GM23338 (cell line): ENCODE results near the gene GDAP2. TPM values are rescaled to one million over a fixed set of nuclear protein-coding genes. Genes with fewer than 3 reads are reported as not detected.

Experiments
- ATAC-seq: fragments of 200-7000 bp; cut with Tn5 transposase; 3 replicates; pipeline ENCODE4 v1.9.1; 2020
- DNase-seq: peaks from one replicate; pipeline ENCODE4 v3.0.0-alpha.2; 2015; ENCODE audit warnings: low spot score
- H2AFZ ChIP-seq: fragments of 200-600 bp; sonication (generic); 2 replicates; pipeline ENCODE4 v1.8.0; 2016; ENCODE audit warnings: antibody characterized with exemption, mild to moderate bottlenecking, moderate library complexity
- H3F3A ChIP-seq: fragments of 200-600 bp; sonication (generic); replicated peaks from 2 replicates; pipeline ENCODE4 v1.8.0; 2017; ENCODE audit warnings: antibody characterized with exemption, mixed run types, low read depth
- H3K27ac ChIP-seq: fragments of 200-600 bp; sonication (generic); 2 replicates; pipeline ENCODE4 v1.6.1; 2016; ENCODE audit warnings: low read depth
- H3K27me3 ChIP-seq: fragments of 200-600 bp; sonication (generic); 2 replicates; pipeline ENCODE4 v1.8.0; 2016; ENCODE audit warnings: mild to moderate bottlenecking, mixed run types, moderate library complexity; ENCODE audit not compliant: insufficient read depth
- H3K36me3 ChIP-seq: fragments of 200-600 bp; sonication (generic); 2 replicates; pipeline ENCODE4 v1.8.0; 2016; ENCODE audit warnings: mild to moderate bottlenecking; ENCODE audit not compliant: insufficient read depth
- H3K4me1 ChIP-seq: fragments of 200-600 bp; sonication (generic); 2 replicates; pipeline ENCODE4 v1.8.0; 2016; ENCODE audit warnings: mild to moderate bottlenecking, moderate library complexity; ENCODE audit not compliant: insufficient read depth
- H3K4me2 ChIP-seq: fragments of 200-600 bp; sonication (generic); 2 replicates; pipeline ENCODE4 v1.7.1; 2017; ENCODE audit warnings: mixed run types
- H3K4me3 ChIP-seq: fragments of 200-600 bp; sonication (generic); 2 replicates; pipeline ENCODE4 v1.6.1; 2016; ENCODE audit warnings: mixed run types
- H3K79me2 ChIP-seq: fragments of 200-600 bp; sonication (generic); replicated peaks from 2 replicates; pipeline ENCODE4 v1.8.0; 2017; ENCODE audit warnings: mild to moderate bottlenecking; ENCODE audit not compliant: insufficient read depth
- H3K9me2 ChIP-seq: fragments of 200-600 bp; sonication (generic); 2 replicates; pipeline ENCODE4 v1.8.0; 2017; ENCODE audit not compliant: insufficient read depth
- H4K20me1 ChIP-seq: fragments of 200-600 bp; sonication (generic); replicated peaks from 2 replicates; pipeline ENCODE4 v1.8.0; 2017; ENCODE audit warnings: mild to moderate bottlenecking; ENCODE audit not compliant: insufficient read depth
- H3K27ac Mint-ChIP-seq: 2 replicates; pipeline ENCODE4 v1.8.0; 2020; ENCODE audit warnings: inconsistent platforms, mild to moderate bottlenecking, moderate library complexity, mixed read lengths
- H3K27me3 Mint-ChIP-seq: 3 replicates; pipeline ENCODE4 v1.8.0; 2022; ENCODE audit warnings: low read depth, mild to moderate bottlenecking, moderate library complexity, mixed read lengths, inconsistent platforms; ENCODE audit not compliant: insufficient read depth, poor library complexity
- H3K36me3 Mint-ChIP-seq: 3 replicates; pipeline ENCODE4 v1.8.0; 2021; ENCODE audit warnings: low read depth, mild to moderate bottlenecking, inconsistent platforms, moderate library complexity, mixed read lengths
- H3K4me1 Mint-ChIP-seq: 3 replicates; pipeline ENCODE4 v1.8.0; 2020; ENCODE audit warnings: mild to moderate bottlenecking, inconsistent platforms, mixed read lengths
- H3K4me3 Mint-ChIP-seq: 3 replicates; pipeline ENCODE4 v1.8.0; 2021; ENCODE audit warnings: moderate library complexity, mild to moderate bottlenecking, inconsistent platforms, mixed read lengths
- H3K9me3 Mint-ChIP-seq: 3 replicates; pipeline ENCODE4 v1.8.0; 2020; ENCODE audit warnings: moderate library complexity, mild to moderate bottlenecking, inconsistent platforms, mixed read lengths
- CTCF ChIP-seq, 2 experiments: fragments of 200-600 bp in 1 of 2; sonication (generic) in 1 of 2; conservative IDR thresholded peaks; 2 replicates each; pipeline versions ENCODE4 v1.5.1 to v1.6.1; 2016 to 2017; ENCODE audit warnings: antibody characterized with exemption in 2 of 2, low read depth in 2 of 2, mild to moderate bottlenecking in 2 of 2, moderate library complexity in 1 of 2
- EZH2 ChIP-seq: fragments of 200-600 bp; sonication (generic); IDR thresholded peaks from one replicate; pipeline ENCODE4 v1.8.0; 2017; ENCODE audit warnings: antibody characterized with exemption, mild to moderate bottlenecking, low read depth; ENCODE audit not compliant: unreplicated experiment
- EZH2phosphoT487 ChIP-seq: fragments of 200-600 bp; sonication (generic); IDR thresholded peaks from one replicate; pipeline ENCODE4 v1.8.1; 2018; ENCODE audit warnings: antibody characterized with exemption; ENCODE audit not compliant: unreplicated experiment
- JUNB ChIP-seq: IDR thresholded peaks from one replicate; pipeline ENCODE4 v1.6.1; 2016; ENCODE audit warnings: antibody characterized with exemption; ENCODE audit not compliant: unreplicated experiment
- NANOG ChIP-seq: IDR thresholded peaks from 2 replicates; pipeline ENCODE4 v1.6.1; 2016; ENCODE audit warnings: antibody characterized with exemption, borderline replicate concordance
- POLR2AphosphoS5 ChIP-seq: IDR thresholded peaks from 2 replicates; pipeline ENCODE4 v1.6.1; 2016; ENCODE audit warnings: antibody characterized with exemption, low read depth
- REST ChIP-seq: IDR thresholded peaks from one replicate; pipeline ENCODE4 v1.6.1; 2018; ENCODE audit warnings: antibody characterized with exemption; ENCODE audit not compliant: unreplicated experiment
- ZNF331 ChIP-seq: fragments of 250-450 bp; sonication (Bioruptor Pico); IDR thresholded peaks from 2 replicates; pipeline ENCODE4 v1.5.0; 2020; ENCODE audit warnings: low read depth, mild to moderate bottlenecking, moderate library complexity
- polyA plus RNA-seq: library from polyadenylated mRNA; unstranded; fragments of >200 nt; fragmentation: Nextera tagmentation; extraction: Ambion mirVana; gene quantifications from 2 replicates; pipeline ENCODE4 v1.2.1, GENCODE V29; 2016
- total RNA-seq: library from RNA; depleted of rRNA; stranded (reverse); fragments of >200 nt; shearing (Covaris generic); gene quantifications from 2 replicates; pipeline ENCODE4 v1.2.3, GENCODE V29; 2014
- TF ChIP-seq, protein P1 (sequence below): fragments of 250-450 bp; sonication (Bioruptor Pico); IDR thresholded peaks from 2 replicates; pipeline ENCODE4 v1.5.0; 2020; ENCODE audit warnings: mild to moderate bottlenecking, moderate library complexity

Gene GDAP2
- total and polyA plus RNA-seq, 2 experiments from 2014 or later: 10.7 to 24.5 TPM

- no peaks in the 10 kb centered on the region for H3K79me2 ChIP-seq
- ATAC-seq (no peak), DNase-seq (no peak)
- Mint-ChIP-seq H3K4me1 (peaks cover 1% of the 10 kb centered on the region; the same call in 1 of the 3 replicates), H3K36me3 (no peaks in the 10 kb centered on the region), H3K27ac (no peak overlapping the region), H3K27me3 (peaks cover 3% of the 10 kb centered on the region), H3K9me3 (peaks cover 13% of the 10 kb centered on the region; the same call in 2 of the 3 replicates), H3K4me3 (no peak overlapping the region)
- H2AFZ ChIP-seq: no peak overlapping the region
- no peaks in the 10 kb centered on the region for H3K4me1 ChIP-seq
- no peaks in the 10 kb centered on the region for H3K36me3 ChIP-seq
- no peak overlapping the region for H3K4me2 ChIP-seq
- H4K20me1 ChIP-seq: no peaks in the 10 kb centered on the region
- H3K9me2 ChIP-seq: peaks cover 13% of the 10 kb centered on the region
- TF ChIP-seq NANOG (no peak), EZH2phosphoT487 (no peak), EZH2 (no peak), CTCF (conservative IDR thresholded peaks at IDR 0.05; ENCODE audit: low read depth in 2 of 2) (no peak), REST (no peak), JUNB (no peak), POLR2AphosphoS5 (no peak), ZNF331 (CRISPR knock-in tag) (no peak)
- TF ChIP-seq, protein P1, sequence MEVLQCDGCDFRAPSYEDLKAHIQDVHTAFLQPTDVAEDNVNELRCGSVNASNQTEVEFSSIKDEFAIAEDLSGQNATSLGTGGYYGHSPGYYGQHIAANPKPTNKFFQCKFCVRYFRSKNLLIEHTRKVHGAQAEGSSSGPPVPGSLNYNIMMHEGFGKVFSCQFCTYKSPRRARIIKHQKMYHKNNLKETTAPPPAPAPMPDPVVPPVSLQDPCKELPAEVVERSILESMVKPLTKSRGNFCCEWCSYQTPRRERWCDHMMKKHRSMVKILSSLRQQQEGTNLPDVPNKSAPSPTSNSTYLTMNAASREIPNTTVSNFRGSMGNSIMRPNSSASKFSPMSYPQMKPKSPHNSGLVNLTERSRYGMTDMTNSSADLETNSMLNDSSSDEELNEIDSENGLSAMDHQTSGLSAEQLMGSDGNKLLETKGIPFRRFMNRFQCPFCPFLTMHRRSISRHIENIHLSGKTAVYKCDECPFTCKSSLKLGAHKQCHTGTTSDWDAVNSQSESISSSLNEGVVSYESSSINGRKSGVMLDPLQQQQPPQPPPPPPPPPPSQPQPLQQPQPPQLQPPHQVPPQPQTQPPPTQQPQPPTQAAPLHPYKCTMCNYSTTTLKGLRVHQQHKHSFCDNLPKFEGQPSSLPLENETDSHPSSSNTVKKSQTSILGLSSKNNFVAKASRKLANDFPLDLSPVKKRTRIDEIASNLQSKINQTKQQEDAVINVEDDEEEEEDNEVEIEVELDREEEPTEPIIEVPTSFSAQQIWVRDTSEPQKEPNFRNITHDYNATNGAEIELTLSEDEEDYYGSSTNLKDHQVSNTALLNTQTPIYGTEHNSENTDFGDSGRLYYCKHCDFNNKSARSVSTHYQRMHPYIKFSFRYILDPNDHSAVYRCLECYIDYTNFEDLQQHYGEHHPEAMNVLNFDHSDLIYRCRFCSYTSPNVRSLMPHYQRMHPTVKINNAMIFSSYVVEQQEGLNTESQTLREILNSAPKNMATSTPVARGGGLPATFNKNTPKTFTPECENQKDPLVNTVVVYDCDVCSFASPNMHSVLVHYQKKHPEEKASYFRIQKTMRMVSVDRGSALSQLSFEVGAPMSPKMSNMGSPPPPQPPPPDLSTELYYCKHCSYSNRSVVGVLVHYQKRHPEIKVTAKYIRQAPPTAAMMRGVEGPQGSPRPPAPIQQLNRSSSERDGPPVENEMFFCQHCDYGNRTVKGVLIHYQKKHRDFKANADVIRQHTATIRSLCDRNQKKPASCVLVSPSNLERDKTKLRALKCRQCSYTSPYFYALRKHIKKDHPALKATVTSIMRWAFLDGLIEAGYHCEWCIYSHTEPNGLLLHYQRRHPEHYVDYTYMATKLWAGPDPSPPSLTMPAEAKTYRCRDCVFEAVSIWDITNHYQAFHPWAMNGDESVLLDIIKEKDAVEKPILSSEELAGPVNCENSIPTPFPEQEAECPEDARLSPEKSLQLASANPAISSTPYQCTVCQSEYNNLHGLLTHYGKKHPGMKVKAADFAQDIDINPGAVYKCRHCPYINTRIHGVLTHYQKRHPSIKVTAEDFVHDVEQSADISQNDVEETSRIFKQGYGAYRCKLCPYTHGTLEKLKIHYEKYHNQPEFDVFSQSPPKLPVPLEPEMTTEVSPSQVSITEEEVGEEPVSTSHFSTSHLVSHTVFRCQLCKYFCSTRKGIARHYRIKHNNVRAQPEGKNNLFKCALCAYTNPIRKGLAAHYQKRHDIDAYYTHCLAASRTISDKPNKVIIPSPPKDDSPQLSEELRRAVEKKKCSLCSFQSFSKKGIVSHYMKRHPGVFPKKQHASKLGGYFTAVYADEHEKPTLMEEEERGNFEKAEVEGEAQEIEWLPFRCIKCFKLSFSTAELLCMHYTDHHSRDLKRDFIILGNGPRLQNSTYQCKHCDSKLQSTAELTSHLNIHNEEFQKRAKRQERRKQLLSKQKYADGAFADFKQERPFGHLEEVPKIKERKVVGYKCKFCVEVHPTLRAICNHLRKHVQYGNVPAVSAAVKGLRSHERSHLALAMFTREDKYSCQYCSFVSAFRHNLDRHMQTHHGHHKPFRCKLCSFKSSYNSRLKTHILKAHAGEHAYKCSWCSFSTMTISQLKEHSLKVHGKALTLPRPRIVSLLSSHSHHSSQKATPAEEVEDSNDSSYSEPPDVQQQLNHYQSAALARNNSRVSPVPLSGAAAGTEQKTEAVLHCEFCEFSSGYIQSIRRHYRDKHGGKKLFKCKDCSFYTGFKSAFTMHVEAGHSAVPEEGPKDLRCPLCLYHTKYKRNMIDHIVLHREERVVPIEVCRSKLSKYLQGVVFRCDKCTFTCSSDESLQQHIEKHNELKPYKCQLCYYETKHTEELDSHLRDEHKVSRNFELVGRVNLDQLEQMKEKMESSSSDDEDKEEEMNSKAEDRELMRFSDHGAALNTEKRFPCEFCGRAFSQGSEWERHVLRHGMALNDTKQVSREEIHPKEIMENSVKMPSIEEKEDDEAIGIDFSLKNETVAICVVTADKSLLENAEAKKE (CRISPR knock-in tag): no peak
- H3K27ac ChIP-seq: no peak overlapping the region
- no peaks in the 10 kb centered on the region for H3K27me3 ChIP-seq
- H3F3A ChIP-seq: no peaks in the 10 kb centered on the region
- H3K4me3 ChIP-seq: no peak overlapping the region
Observed at GRCh38 chr1:117820694-117821381, 108.6 kb downstream of the GDAP2 start.
